IMR-90 (cell line): ENCODE measurements around the gene ATXN1. TPM values are rescaled to one million over a fixed set of nuclear protein-coding genes. Genes with fewer than 3 reads are reported as not detected.

Source experiments
- ATAC-seq: fragments of 200-7000 bp; cut with Tn5 transposase; 2 replicates; pipeline ENCODE4 v1.9.1; 2020; ENCODE audit warnings: low read depth, mild to moderate bottlenecking, moderate library complexity
- BruUV-seq: library from RNA; stranded (reverse); fragments of 400-500 nt; replicated peaks from 2 replicates; lab custom pipeline; 2021; lab: Mats Ljungman, UMichigan
- CTCF ChIA-PET: fragments of 300-600 bp; formaldehyde crosslinking; extraction: SDS; loops from one replicate; lab custom pipeline; 2021; ENCODE audit warnings: antibody characterized with exemption; lab: Yijun Ruan, JAX
- POLR2A ChIA-PET: fragments of 300-600 bp; sonication (Branson Sonifier 250); formaldehyde crosslinking; loops from one replicate; lab custom pipeline; 2022; ENCODE audit warnings: antibody characterized with exemption; ENCODE audit not compliant: unreplicated experiment; lab: Charles Lee
- DNase-seq: peaks from one replicate; pipeline ENCODE4 v3.0.0; 2013
- H2AFZ ChIP-seq: replicated peaks from 2 replicates; pipeline ENCODE3; 2013; ENCODE audit warnings: low read length, mild to moderate bottlenecking; ENCODE audit not compliant: poor library complexity
- H2AK5ac ChIP-seq: 2 replicates; pipeline ENCODE4 v1.6.1; 2013; ENCODE audit warnings: low read depth, low read length, inconsistent platforms
- H2AK9ac ChIP-seq: replicated peaks from 2 replicates; pipeline ENCODE3; 2013; ENCODE audit warnings: mild to moderate bottlenecking, low read depth, low read length, moderate library complexity; ENCODE audit not compliant: poor library complexity
- H2BK120ac ChIP-seq: 2 replicates; pipeline ENCODE4 v1.6.1; 2013; ENCODE audit warnings: low read depth, low read length, inconsistent platforms
- H2BK15ac ChIP-seq: 3 replicates; pipeline ENCODE4 v1.6.1; 2013; ENCODE audit warnings: low read depth, low read length, inconsistent platforms
- H2BK20ac ChIP-seq: 2 replicates; pipeline ENCODE4 v1.6.1; 2013; ENCODE audit warnings: low read depth, mild to moderate bottlenecking, inconsistent platforms, low read length, moderate library complexity
- H2BK5ac ChIP-seq: 2 replicates; pipeline ENCODE4 v1.6.1; 2013; ENCODE audit warnings: mild to moderate bottlenecking, low read depth, low read length, inconsistent platforms; ENCODE audit not compliant: poor library complexity, severe bottlenecking
- H3K14ac ChIP-seq: replicated peaks from 2 replicates; pipeline ENCODE4 v1.6.1; 2013; ENCODE audit warnings: low read depth, low read length, inconsistent platforms
- H3K18ac ChIP-seq: 2 replicates; pipeline ENCODE4 v1.6.1; 2013; ENCODE audit warnings: low read depth, low read length, control low read depth
- H3K23ac ChIP-seq: 2 replicates; pipeline ENCODE4 v1.6.1; 2013; ENCODE audit warnings: low read depth, low read length, inconsistent platforms
- H3K27ac ChIP-seq: 2 replicates; pipeline ENCODE4 v1.5.1; 2013; ENCODE audit warnings: mild to moderate bottlenecking, control low read depth, low read length; ENCODE audit not compliant: insufficient read depth
- H3K27me3 ChIP-seq: 2 replicates; pipeline ENCODE4 v1.6.1; 2013; ENCODE audit warnings: low read length; ENCODE audit not compliant: control insufficient read depth, insufficient read depth
- H3K36me3 ChIP-seq: 2 replicates; pipeline ENCODE4 v1.6.1; 2013; ENCODE audit warnings: low read length, mixed read lengths; ENCODE audit not compliant: control insufficient read depth, insufficient read depth
- H3K4ac ChIP-seq: 2 replicates; pipeline ENCODE4 v1.6.1; 2013; ENCODE audit warnings: low read depth, low read length, inconsistent platforms
- H3K4me1 ChIP-seq: 2 replicates; pipeline ENCODE4 v1.6.1; 2013; ENCODE audit warnings: low read length, mixed read lengths; ENCODE audit not compliant: control insufficient read depth, insufficient read depth
- H3K4me2 ChIP-seq: 2 replicates; pipeline ENCODE4 v1.6.1; 2013; ENCODE audit warnings: low read depth, mild to moderate bottlenecking, control low read depth, low read length, moderate library complexity
- H3K4me3 ChIP-seq: 2 replicates; pipeline ENCODE4 v1.5.1; 2013; ENCODE audit warnings: low read depth, mild to moderate bottlenecking, control low read depth, low read length, moderate library complexity; ENCODE audit not compliant: insufficient read depth
- H3K56ac ChIP-seq: 2 replicates; pipeline ENCODE4 v1.6.1; 2013; ENCODE audit warnings: low read length, inconsistent platforms; ENCODE audit not compliant: insufficient read depth; ENCODE audit errors: extremely low read depth
- H3K79me1 ChIP-seq, 2 experiments: 2 replicates each; pipeline ENCODE4 v1.6.1; 2013; ENCODE audit warnings: low read length in 2 of 2, inconsistent platforms in 1 of 2, low read depth in 1 of 2
- H3K9ac ChIP-seq: 2 replicates; pipeline ENCODE4 v1.6.1; 2013; ENCODE audit warnings: low read depth, low read length, control low read depth
- H3K9me1 ChIP-seq: 2 replicates; pipeline ENCODE4 v1.6.1; 2013; ENCODE audit warnings: low read length, inconsistent platforms; ENCODE audit not compliant: insufficient read depth
- H3K9me3 ChIP-seq: 2 replicates; pipeline ENCODE4 v1.6.1; 2013; ENCODE audit warnings: low read length; ENCODE audit not compliant: control insufficient read depth, insufficient read depth
- H4K20me1 ChIP-seq: 2 replicates; pipeline ENCODE4 v1.6.1; 2013; ENCODE audit warnings: low read length, inconsistent platforms; ENCODE audit not compliant: insufficient read depth
- H4K5ac ChIP-seq: 2 replicates; pipeline ENCODE4 v1.6.1; 2013; ENCODE audit warnings: mild to moderate bottlenecking, low read depth, low read length, control low read depth
- H4K8ac ChIP-seq, 2 experiments: 2 replicates each; pipeline ENCODE4 v1.6.1; 2013; ENCODE audit warnings: low read depth in 2 of 2, low read length in 2 of 2, control low read depth in 1 of 2, inconsistent platforms in 1 of 2
- H4K91ac ChIP-seq: 2 replicates; pipeline ENCODE4 v1.6.1; 2013; ENCODE audit warnings: low read depth, low read length, inconsistent platforms; ENCODE audit not compliant: insufficient read depth
- BHLHE40 ChIP-seq: fragments of 150-350 bp; IDR thresholded peaks from 2 replicates; pipeline ENCODE4 v1.6.1; 2016; ENCODE audit warnings: mild to moderate bottlenecking, low read depth, low read length
- CEBPB ChIP-seq: IDR thresholded peaks from 2 replicates; pipeline ENCODE4 v1.6.1; 2012; ENCODE audit warnings: low read depth, low read length, improper control_type of control experiment
- CHD1 ChIP-seq: IDR thresholded peaks from 2 replicates; pipeline ENCODE4 v1.6.1; 2012; ENCODE audit warnings: low read depth, low read length, improper control_type of control experiment
- FOS ChIP-seq: fragments of 150-350 bp; IDR thresholded peaks from 2 replicates; pipeline ENCODE4 v1.6.1; 2016; ENCODE audit warnings: low read depth, low read length
- MAFK ChIP-seq: IDR thresholded peaks from 2 replicates; pipeline ENCODE4 v1.6.1; 2012; ENCODE audit warnings: low read depth, low read length, improper control_type of control experiment
- MAZ ChIP-seq: IDR thresholded peaks from 2 replicates; pipeline ENCODE4 v1.6.1; 2012; ENCODE audit warnings: low read depth, mild to moderate bottlenecking, low read length, improper control_type of control experiment, moderate library complexity, borderline replicate concordance
- MXI1 ChIP-seq: IDR thresholded peaks from 2 replicates; pipeline ENCODE4 v1.6.1; 2012; ENCODE audit warnings: low read depth, mild to moderate bottlenecking, low read length, moderate library complexity, borderline replicate concordance
- NFE2L2 ChIP-seq: fragments of 150-350 bp; IDR thresholded peaks from 2 replicates; pipeline ENCODE4 v1.6.1; 2016; ENCODE audit warnings: low read depth, mild to moderate bottlenecking, low read length
- POLR2A ChIP-seq: IDR thresholded peaks from 2 replicates; pipeline ENCODE4 v1.6.1; 2012; ENCODE audit warnings: mild to moderate bottlenecking, low read depth, low read length
- RAD21 ChIP-seq: IDR thresholded peaks from 2 replicates; pipeline ENCODE4 v1.6.1; 2012; ENCODE audit warnings: low read length, improper control_type of control experiment
- RCOR1 ChIP-seq: IDR thresholded peaks from 2 replicates; pipeline ENCODE4 v1.6.1; 2012; ENCODE audit warnings: mild to moderate bottlenecking, low read length, improper control_type of control experiment; ENCODE audit not compliant: insufficient replicate concordance
- RFX5 ChIP-seq: IDR thresholded peaks from 2 replicates; pipeline ENCODE4 v1.8.0; 2012; ENCODE audit warnings: low read depth, mild to moderate bottlenecking, low read length, moderate library complexity
- SMC3 ChIP-seq: fragments of 150-350 bp; IDR thresholded peaks from 2 replicates; pipeline ENCODE4 v1.6.1; 2016; ENCODE audit warnings: low read depth, mild to moderate bottlenecking, antibody characterized with exemption, low read length, moderate library complexity
- WGBS, 2 experiments: methylation state at CpG; one replicate each; pipeline versions ENCODE4 v1.1.5 to v1.1.7; 2013; ENCODE audit warnings: missing lambda C conversion rate in 2 of 2; ENCODE audit not compliant: insufficient read length in 1 of 2; ENCODE audit errors: extremely low coverage in 2 of 2; 5-methylcytosine and 5-hydroxymethylcytosine counted together
- dilution Hi-C: fragments of 300-500 bp; cut with HindIII; formaldehyde crosslinking; loops from one replicate; pipeline ENCODE4 v1.14.3; 2018; ENCODE audit warnings: low sequenced_read_pairs; ENCODE audit not compliant: unreplicated experiment
- in situ Hi-C: fragments of 300-500 bp; cut with MboI; formaldehyde crosslinking; loops from 3 replicates; pipeline ENCODE4 v1.14.3; 2019; ENCODE audit warnings: low sequenced_read_pairs, inconsistent platforms, mixed read lengths
- intact Hi-C: fragments of 100-400 bp; cut with micrococcal nuclease; formaldehyde crosslinking; loops from 2 replicates; pipeline ENCODE4 v1.10.0; 2022
- polyA plus RNA-seq, 3 experiments: library from polyadenylated mRNA; depleted of rRNA; stranded (reverse); fragments of >200 nt; gene quantifications; 2 replicates each; pipeline ENCODE4 v1.2.3, GENCODE V29; 2012; ENCODE audit warnings: low replicate concordance in 1 of 3
- total RNA-seq: library from RNA; depleted of rRNA; stranded (reverse); fragments of >200 nt; gene quantifications from 2 replicates; pipeline ENCODE4 v1.2.3, GENCODE V29; 2012
- TF ChIP-seq, protein P1 (sequence below): conservative IDR thresholded peaks from 2 replicates; pipeline ENCODE4 v1.5.1; 2012; ENCODE audit warnings: mild to moderate bottlenecking, low read depth, low read length, improper control_type of control experiment
- TF ChIP-seq, protein P2 (sequence below): fragments of 150-350 bp; IDR thresholded peaks from 2 replicates; pipeline ENCODE4 v1.6.1; 2016; ENCODE audit warnings: low read depth, mild to moderate bottlenecking, low read length, moderate library complexity, borderline replicate concordance
- TF ChIP-seq, protein P3 (sequence below): fragments of 150-350 bp; IDR thresholded peaks from 2 replicates; pipeline ENCODE4 v1.6.1; 2017; ENCODE audit warnings: mild to moderate bottlenecking, antibody characterized with exemption, low read length, low read depth

The ATXN1 gene
- total and polyA plus RNA-seq, 2 of the 4 experiments (the other 2 are of a cell fraction) = 7.3 to 11.1 TPM

DNA sequence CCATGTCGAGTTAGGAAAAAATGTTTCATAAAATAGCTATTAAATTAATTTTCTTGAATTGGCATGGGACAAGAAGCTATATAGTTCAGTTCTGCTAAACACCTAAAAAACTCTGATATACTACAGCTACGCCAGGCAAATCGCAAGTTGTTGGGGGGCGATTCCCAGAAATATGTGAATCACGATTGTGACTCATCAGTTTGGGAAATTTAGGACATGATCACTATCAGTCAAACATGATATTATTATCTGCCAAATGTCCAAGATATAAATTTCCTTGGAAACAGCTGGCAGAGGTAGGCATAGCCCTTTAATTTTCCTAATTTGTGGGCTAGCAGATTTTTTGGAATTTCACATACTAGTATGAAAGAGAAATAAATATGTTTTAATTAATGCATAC is 123.6 kb downstream of the ATXN1 start:
- Histone ChIP-seq H2BK120ac (no peak overlapping the region), H3K79me1 (peaks cover 21 to 45% of the 10 kb centered on the region in 2 experiments), H3K14ac (no peak overlapping the region), H2BK5ac (no peak overlapping the region), H2AK9ac (no peak overlapping the region), H4K91ac (no peak overlapping the region), H3K4me2 (no peak overlapping the region), H4K5ac (no peak overlapping the region), H3K4ac (no peak overlapping the region), H3K4me3 (no peak overlapping the region), H4K20me1 (peaks cover 23% of the 10 kb centered on the region), H2AFZ (no peak overlapping the region), H3K23ac (no peak overlapping the region), H3K9ac (no peak overlapping the region), H3K27ac (no peak overlapping the region), H4K8ac (no peak overlapping the region), H3K27me3 (no peaks in the 10 kb centered on the region), H3K56ac (no peak overlapping the region), H3K4me1 (peaks cover 20% of the 10 kb centered on the region), H2BK20ac (no peak overlapping the region), H3K9me1 (peaks cover 22% of the 10 kb centered on the region), H3K9me3 (no peaks in the 10 kb centered on the region), H3K18ac (no peak overlapping the region), H3K36me3 (peaks cover 7% of the 10 kb centered on the region), H2BK15ac (no peak overlapping the region), H2AK5ac (no peak overlapping the region)
- in situ Hi-C loops (no loop called here), dilution Hi-C loops (no loop called here), intact Hi-C loops (no loop called here)
- TF ChIP-seq BHLHE40 = no peak
- no peak for TF ChIP-seq RAD21
- no peak for TF ChIP-seq POLR2A
- no peak for TF ChIP-seq MAZ
- TF ChIP-seq CHD1 = no peak
- TF ChIP-seq RFX5 = no peak
- TF ChIP-seq, protein P1, sequence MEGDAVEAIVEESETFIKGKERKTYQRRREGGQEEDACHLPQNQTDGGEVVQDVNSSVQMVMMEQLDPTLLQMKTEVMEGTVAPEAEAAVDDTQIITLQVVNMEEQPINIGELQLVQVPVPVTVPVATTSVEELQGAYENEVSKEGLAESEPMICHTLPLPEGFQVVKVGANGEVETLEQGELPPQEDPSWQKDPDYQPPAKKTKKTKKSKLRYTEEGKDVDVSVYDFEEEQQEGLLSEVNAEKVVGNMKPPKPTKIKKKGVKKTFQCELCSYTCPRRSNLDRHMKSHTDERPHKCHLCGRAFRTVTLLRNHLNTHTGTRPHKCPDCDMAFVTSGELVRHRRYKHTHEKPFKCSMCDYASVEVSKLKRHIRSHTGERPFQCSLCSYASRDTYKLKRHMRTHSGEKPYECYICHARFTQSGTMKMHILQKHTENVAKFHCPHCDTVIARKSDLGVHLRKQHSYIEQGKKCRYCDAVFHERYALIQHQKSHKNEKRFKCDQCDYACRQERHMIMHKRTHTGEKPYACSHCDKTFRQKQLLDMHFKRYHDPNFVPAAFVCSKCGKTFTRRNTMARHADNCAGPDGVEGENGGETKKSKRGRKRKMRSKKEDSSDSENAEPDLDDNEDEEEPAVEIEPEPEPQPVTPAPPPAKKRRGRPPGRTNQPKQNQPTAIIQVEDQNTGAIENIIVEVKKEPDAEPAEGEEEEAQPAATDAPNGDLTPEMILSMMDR = no peak
- TF ChIP-seq NFE2L2 = no peak
- no peak for TF ChIP-seq RCOR1
- TF ChIP-seq FOS = no peak
- TF ChIP-seq, protein P2, sequence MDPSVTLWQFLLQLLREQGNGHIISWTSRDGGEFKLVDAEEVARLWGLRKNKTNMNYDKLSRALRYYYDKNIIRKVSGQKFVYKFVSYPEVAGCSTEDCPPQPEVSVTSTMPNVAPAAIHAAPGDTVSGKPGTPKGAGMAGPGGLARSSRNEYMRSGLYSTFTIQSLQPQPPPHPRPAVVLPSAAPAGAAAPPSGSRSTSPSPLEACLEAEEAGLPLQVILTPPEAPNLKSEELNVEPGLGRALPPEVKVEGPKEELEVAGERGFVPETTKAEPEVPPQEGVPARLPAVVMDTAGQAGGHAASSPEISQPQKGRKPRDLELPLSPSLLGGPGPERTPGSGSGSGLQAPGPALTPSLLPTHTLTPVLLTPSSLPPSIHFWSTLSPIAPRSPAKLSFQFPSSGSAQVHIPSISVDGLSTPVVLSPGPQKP = no peak
- TF ChIP-seq CEBPB = no peak
- TF ChIP-seq SMC3 = no peak
- no peak for TF ChIP-seq MAFK
- TF ChIP-seq, protein P3, sequence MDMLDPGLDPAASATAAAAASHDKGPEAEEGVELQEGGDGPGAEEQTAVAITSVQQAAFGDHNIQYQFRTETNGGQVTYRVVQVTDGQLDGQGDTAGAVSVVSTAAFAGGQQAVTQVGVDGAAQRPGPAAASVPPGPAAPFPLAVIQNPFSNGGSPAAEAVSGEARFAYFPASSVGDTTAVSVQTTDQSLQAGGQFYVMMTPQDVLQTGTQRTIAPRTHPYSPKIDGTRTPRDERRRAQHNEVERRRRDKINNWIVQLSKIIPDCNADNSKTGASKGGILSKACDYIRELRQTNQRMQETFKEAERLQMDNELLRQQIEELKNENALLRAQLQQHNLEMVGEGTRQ = no peak
- no peak for TF ChIP-seq MXI1
- ATAC-seq = no peak
- WGBS, 2 experiments = no CpG with 5 or more reads among the region's 5 CpGs
- ChIA-PET POLR2A (no interaction called here), CTCF (interaction anchor here (1.1 kb wide), 1 partner anchor 15 kb away, joined by 4 read pairs; no protein-coding TSS in a partner anchor)
- BruUV-seq = no TSS peak
- no peak for DNase-seq
